SK-MEL-5 (cell line): Measurements from ENCODE around the gene SNRPN. TPM values are rescaled to one million over a fixed set of nuclear protein-coding genes. Genes with fewer than 3 reads are reported as not detected.
"Not testable (repeated sequence)": the region's sequence is repeated elsewhere in the genome, so short reads cannot be mapped to it uniquely, and the experiment has no call there.

Source experiments
- DNase-seq: peaks from one replicate; pipeline ENCODE4 v3.0.0-alpha.2; 2016; ENCODE audit warnings: low read depth, low spot score
- in situ Hi-C: cut with HindIII; loops from 2 replicates; pipeline ENCODE4 v1.10.0; 2016; ENCODE audit warnings: low sequenced_read_pairs, high pct_unique_total_duplicates, low pct_unique_long_range_greater_than_20kb
- polyA plus RNA-seq, 2 experiments: library from polyadenylated mRNA; depleted of rRNA; stranded (reverse); fragments of >200 nt; gene quantifications; 2 replicates each; pipeline ENCODE4 v1.2.3, GENCODE V29; 2015
- total RNA-seq: library from RNA; depleted of rRNA; stranded (reverse); fragments of >200 nt; shearing (Covaris generic); gene quantifications from 2 replicates; pipeline ENCODE4 v1.2.3, GENCODE V29; 2014; rRNA removed

The SNRPN gene
- 73.5 and 76.8 TPM in 2 replicates for total RNA-seq
- 69.0 and 74.2 TPM in 2 replicates for polyA plus RNA-seq (2015; cell fraction: cytosol; rRNA removed)
- polyA plus RNA-seq (2015; cell fraction: nucleus; rRNA removed) = 15.5 and 19.3 TPM in 2 replicates

DNA sequence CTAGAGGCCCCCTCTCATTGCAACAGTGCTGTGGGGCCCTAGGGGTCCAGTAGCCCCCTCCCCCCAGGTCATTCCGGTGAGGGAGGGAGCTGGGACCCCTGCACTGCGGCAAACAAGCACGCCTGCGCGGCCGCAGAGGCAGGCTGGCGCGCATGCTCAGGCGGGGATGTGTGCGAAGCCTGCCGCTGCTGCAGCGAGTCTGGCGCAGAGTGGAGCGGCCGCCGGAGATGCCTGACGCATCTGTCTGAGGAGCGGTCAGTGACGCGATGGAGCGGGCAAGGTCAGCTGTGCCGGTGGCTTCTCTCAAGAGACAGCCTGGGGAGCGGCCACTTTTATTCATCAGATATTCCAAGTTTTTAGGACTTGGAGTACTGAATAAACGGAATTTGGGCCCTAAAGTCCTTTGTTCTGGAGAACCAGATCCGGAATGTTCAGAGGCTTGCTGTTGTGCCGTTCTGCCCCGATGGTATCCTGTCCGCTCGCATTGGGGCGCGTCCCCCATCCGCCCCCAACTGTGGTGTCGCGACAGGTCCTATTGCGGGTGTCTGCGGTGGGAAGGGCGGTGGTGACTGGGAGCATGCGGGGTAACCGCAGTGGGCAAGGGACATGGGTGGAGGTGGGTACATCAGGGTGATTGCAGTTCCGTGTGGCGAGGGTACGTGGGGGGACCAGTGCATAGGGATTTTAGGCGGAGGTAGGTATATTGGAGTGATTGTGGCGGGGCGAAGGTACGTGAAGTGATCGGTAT, at the start of gene SNRPN, which contains the start of gene SNURF:
SNRPN (plus strand) TSS at position 205 of the 748 bp plus-strand sequence. CDS start 19,467 bp downstream, outside the sequence.
SNURF (plus strand) TSS at position 205 of the 748 bp plus-strand sequence; CDS start at position 267, 62 bp downstream.
- in situ Hi-C loops = no loop called here

DNA sequence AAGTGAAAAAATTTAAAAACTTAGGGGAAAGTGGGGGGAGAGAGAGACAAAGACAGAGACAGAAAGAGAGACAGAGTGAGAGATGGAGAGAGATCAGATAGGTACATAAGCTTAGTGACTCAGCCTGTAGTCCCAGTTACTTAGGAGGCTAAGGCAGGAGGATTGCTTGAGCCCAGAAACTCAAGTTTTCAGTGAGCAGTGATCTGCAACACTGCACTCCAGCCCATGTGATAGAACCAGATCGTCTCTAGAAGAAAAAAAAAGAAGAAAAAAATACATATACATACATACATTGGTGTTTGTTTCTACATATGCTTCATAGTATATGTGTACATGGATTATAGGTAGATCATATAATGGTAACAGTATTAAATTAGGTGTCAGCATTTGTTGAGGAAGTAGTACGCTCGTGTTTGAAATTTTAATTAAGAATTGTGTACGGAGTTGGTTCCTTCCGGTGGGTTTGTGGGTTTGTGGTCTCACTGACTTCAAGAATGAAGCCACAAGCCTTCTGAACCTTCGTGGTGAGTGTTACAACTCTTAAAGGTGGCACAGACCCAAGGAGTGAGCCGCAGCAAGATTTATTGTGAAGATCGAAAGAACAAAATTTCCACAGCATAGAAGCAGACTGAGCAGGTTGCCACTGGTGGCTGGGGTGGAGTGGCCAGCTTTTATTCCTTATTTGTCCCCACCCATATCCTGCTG, 38.3 kb upstream of the SNRPN start:
- in situ Hi-C loops = no loop called here
- no peak for DNase-seq

More for the DNA sequence above, at the start of gene SNRPN, which contains the start of gene SNURF:
- peak; percentile 50 for DNase-seq

DNA sequence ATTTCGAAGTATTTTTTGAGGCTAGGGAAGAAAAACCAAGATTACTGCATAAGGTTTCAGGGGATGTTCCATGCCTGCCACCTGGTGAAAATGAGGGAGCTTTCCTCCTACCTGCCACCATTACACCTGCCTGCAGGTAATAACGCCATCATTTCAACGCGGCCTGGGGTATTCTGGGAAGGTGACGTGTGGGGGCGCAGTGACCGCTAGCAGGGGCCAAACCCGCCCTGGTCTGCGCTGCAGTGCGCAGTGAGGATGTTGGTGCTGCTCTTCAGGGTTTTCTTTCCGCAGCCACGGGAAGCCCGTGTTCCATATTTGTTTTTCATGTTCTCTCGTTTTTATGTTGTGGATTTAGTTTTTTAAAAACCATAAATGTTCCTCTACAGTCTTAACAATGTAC, 37.4 kb upstream of the SNRPN start:
- in situ Hi-C loops = no loop called here
- DNase-seq = no peak

DNA sequence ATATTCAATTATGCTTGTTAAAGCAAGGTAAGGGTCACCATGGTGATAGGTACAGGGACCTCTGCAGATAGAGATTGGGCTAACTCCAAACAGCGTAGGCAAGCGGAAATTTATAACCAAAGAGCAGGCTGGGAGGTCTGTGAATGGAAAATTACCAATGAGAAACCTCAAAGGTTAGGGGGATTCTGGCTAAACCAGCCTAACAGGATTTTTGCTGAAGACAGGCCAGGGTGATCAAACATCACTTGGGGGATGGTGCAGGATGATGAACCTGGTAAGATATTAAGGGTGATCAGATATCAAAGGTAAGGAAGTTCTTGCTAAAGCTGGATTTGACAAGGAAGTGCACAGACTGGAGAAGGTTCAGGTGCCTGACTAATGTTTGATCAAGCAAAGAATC, 35.3 kb upstream of the SNRPN start:
- no peak for DNase-seq
- in situ Hi-C loops = no loop called here

DNA sequence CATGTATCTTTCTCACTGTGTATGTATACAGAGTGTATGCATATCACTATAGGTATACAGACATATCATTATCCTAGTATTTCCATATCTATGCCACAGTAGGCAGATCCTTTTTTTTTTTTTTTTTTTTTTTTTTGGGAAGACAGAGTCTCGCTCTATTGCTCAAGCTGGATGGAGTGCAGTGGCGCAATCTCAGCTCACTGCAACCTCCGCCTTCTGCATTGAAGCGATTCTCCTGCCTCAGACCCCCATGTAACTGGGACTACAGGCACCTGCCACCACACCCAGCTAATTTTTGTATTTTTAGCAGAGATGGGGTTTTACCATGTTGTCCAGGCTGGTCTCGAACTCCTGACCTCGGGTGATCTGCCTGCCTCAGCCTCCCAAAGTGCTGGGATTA, 32.0 kb upstream of the SNRPN start:
- in situ Hi-C loops, DNase-seq: not testable (repeated sequence)

DNA sequence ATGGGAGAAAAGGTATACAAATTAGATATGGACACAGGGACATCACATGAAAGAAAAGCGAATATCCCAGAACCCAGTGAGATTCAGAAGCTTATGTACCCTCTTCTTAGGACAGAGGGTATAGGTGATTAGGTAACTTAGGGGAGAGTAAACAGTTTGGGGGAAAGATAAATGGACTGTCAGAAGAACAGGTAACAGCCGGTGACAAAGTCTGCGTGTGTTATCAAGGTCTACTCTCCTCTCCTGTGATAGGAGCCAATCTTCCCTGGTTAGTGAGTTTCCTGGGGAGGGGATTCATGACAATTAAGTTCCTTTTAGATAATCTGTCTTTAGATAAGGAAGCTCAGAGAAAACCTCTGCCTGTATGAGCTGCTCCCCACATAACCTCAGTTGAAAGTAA, 30.6 kb upstream of the SNRPN start:
- in situ Hi-C loops = no loop called here
- no peak for DNase-seq

DNA sequence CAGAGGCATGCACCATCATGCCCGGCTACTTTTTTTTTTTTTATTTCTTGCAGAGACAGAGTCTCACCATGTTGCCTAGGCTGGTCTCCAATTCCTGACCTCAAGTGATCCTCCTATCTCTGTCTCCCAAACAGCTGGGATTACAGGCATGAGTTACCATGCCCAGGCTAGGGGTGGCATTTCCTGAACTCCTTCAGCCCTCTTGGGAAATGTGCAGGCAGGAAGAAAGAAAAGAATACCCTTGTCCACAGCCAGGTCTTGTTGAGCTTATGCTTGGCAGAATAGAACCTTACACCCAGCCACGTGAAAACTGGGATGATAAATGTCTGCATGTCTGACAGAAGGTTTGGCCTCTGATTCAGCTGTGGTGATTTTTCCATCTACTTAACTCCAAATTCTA, 30.2 kb upstream of the SNRPN start:
- in situ Hi-C loops = no loop called here
- no peak for DNase-seq

DNA sequence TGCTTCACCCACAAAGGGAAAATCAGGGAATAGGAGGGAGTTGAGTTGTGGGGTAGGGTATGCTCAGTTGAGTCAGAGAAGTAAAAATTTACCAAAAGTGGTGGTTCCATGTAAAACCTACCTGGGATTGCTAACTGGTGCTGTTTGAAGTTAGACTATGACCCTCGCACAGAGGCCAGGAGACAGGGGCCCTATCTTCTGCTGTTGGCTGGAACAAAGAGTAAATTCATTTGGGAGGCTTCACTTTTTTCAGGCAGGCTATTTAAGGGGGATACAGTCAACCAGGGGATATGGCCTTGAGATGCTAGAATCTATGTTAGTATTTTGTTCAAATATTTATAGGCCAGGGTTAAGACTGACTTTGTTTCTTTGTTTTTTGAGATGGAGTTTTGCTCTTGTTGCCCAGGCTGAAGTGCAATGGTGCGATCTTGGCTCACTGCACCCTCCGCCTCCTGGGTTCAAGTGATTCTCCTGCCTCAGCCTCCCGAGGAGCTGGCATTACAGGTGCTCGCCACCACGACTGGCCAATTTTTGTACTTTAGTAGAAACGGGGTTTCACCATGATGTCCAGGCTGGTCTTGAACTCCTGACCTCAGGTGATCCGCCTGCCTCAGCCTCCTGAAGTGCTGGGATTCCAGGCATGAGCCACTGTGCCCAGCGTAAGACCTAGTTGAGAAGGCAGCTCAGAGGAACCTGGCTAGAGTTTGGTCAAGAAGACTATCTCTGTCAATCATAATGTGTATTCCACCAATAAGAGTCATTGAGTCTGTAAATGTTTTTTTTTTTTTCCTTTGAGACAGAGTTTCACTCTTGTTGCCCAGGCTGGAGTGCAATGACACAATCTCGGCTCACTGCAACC, 22.7 kb upstream of the SNRPN start:
- in situ Hi-C loops, DNase-seq: not testable (repeated sequence)

DNA sequence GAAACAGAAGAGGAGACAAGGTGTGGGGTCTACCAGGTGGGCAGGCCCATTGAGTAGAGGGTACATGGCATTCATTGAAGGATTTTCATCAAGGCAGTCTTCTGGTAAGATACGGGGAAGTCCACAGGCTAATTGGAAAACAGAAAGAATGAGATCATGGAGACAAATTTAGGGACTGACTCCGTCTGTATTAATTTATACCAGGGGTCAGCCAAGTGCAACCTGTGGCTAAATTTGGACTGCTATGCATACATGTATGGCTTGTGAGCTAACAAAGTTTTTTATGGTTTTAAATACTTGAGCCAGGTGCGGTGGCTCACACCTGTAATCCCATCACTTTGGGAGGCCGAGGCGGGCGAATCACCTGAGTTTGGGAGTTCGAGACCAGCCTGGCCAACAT, 21.1 kb upstream of the SNRPN start:
- in situ Hi-C loops = no loop called here
- DNase-seq = no peak

DNA sequence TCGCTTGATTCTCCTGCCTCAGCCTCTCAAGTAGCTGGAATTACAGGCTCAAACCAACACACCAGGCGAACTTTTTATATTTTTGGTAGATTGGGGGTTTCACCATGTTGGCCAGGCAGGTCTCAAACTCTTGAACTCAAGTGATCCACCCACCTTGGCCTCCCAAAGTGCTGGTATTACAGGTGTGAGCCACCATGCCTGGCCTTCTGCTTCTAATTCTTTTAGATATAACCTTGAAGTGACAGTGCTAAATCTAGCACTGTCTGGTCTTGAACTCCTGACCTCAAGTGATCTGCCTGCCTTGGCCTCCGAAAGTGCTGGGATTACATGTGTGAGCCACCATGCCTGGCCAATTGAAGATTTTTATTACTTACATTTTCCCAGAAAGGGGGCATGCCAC, 16.6 kb upstream of the SNRPN start:
- in situ Hi-C loops = not testable (repeated sequence)

DNA sequence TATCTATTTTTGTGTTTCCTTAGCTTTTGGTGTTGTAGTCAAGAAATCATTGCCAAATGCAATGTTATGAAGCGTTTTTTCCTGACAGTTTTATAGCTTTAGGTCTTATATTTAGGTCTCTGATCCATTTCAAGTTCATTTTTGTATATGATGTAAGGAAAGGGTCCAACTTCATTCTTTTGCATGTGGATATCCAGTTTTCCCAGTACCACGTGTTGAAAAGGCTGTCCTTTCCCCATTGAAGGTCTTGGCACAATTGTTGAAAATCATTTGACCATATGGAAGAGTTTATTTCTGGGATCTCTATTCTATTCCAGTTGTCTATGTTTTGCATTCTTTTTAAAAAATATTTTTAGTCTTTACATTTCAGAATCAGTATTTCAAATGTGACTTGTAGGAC, 14.6 kb upstream of the SNRPN start:
- DNase-seq = no peak
- in situ Hi-C loops = no loop called here

More for the DNA sequence above, 16.6 kb upstream of the SNRPN start:
- DNase-seq = not testable (repeated sequence)

DNA sequence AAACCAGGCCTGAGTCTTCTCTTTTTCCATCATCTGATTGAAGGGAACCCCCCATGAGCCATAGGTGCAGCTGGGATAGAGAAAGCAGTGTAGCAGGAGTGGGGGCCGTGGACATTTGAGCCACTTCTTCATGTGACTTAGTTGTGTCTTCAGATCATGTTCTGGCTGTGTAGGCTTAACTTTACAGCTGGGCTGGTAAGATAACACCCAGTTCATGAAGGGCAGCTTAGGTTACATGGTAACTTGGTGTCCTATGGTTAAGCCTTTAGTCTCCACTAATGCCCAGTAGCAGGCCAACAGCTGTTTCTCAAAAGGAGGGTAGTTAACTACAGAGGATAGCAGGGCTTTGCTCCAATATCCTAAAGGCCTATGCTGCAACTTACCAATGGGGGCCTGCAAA, 11.4 kb upstream of the SNRPN start:
- no peak for DNase-seq
- in situ Hi-C loops = no loop called here

DNA sequence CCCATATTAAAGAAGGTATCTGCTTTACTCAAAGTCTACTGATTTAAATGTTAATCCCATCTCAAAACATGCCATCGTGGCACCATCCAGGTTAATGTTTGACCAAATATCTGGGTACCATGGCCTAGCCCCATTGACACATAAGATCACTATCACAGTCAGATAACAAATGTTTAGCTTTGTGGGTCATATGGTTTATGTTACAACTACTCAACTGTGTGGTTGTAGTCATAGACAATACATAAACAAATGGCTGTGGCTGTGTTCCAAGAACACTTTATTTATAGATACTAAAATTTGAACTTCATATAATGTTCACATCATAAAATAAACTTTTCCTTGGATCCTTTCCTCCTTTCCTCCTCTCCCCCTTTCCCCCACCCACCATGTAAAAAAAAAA, 9.8 kb upstream of the SNRPN start:
- DNase-seq = no peak

DNA sequence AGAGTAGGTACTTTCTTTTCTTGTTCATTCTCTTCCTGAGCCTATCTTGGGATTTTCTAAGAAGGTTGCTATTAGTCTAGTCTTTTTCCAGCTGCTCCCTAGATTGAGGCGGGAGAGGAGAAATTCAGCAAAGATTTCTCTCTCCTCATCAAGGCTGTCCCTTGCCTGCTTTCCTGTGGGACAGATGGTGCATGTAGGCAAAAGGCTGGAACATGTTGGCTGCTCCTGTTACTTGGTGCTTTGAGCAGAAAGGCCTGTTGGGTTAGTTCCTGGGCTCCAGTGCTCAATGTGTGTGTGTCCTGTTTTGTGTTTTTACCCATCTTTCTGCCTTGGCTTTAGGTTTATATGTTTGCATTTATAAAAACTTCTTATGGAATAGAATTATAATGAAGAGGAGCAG, 9.1 kb upstream of the SNRPN start:
- no peak for DNase-seq
- in situ Hi-C loops = no loop called here

More for the DNA sequence above, 9.8 kb upstream of the SNRPN start:
- in situ Hi-C loops = no loop called here

DNA sequence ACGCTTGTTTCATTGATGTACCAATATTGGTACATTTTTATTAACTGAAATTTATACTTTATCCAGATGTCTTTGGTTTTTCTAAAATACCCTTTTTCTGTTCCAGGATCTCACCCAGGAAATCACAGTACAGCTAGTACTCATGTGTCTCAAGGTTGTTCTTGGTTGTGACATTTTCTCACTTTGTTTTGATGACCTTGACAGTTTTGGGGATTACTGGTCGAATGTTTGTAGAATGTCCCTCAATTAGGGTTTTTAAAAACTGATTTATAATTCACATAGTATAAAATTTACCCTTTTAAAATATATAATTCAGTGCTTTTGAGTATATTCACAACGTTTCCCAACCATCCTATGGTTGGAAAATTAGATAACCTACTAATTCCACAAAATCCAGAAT, 6.3 kb upstream of the SNRPN start:
- no peak for DNase-seq
- in situ Hi-C loops = no loop called here

DNA sequence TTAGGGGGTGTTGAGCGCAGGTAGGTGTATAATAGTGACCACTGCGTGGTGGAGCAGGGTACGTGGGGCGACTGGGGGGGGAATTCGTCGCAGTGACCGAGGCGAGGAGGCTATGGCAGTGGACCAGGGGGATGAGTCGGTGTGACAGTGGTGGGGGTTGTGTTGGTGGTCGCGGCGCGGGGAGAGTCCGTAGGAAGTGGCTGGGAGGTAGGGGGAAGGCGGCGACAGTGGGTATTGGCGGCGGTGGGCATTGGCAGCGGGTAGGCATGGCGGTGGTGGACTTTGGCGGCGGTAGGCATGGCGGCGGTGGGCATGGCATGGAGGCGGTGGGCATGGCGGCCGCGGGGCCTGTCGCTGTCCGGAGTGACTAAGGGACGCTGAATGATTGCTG, 739 bp downstream of the SNRPN start:
- DNase-seq = no peak
- in situ Hi-C loops = no loop called here

DNA sequence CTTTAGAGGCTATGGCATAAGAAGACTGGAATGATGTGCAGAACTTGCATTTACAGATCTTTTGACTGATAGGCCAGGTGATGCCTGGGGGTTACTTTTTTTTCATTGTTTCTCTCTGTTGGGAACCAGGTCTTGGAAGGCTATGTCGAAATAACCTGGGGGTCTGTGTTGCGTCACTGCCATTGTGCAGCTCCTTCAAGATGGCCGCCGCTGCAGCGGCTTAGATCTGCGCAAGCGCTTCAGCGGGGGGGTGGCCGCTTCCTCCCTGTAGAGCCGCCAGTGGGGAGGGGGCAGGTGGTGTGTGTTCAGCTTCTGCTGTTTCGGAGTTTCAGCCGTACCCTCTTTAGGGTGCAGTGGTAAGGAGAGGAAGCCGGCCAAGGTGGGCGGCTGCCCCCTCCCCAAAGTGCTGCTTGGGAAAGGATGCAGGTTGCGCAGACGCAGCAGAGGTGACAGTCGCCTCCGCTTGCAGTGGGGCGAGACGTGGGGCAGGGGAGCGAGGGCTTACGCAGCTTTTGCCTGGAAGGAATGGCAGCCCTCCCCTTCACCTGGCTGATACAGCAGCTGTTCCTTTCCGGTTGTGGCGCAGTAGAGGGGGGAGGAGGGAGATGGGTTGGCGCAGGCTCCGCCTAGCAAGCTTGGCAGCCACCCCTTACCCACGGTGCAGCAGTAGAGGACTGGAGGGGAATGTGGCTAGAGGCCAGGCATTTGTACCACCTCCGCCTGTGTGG, 1.5 kb downstream of the SNRPN start:
- DNase-seq = peak; percentile 60
- in situ Hi-C loops = no loop called here
